ENCODE measurements around the gene LZTS3. TPM values are rescaled to one million over a fixed set of nuclear protein-coding genes. Genes with fewer than 3 reads are reported as not detected.

LZTS3 gene
- total RNA-seq, 3 donors from 2014 or later (not counting 1 experiment from before 2014, with no cell fraction given): 3.1 to 4.6 (median 3.3) TPM

- Mint-ChIP-seq H3K27ac (peak overlapping the region in 1 of 2 donors; percentile 51), H3K4me3 (no peak overlapping the region), H3K27me3 (ENCODE audit: low read depth in 2 of 2) (no peaks in the 10 kb centered on the region), H3K9me3 (no peaks in the 10 kb centered on the region), H3K36me3 (no peaks in the 10 kb centered on the region), H3K4me1 (peaks cover 10 to 25% of the 10 kb centered on the region in 2 donors)
- no peak overlapping the region for H3K27ac ChIP-seq (ENCODE audit: low read length)
- TF ChIP-seq CTCF (IDR thresholded peaks at IDR 0.05): no peak
- WGBS (ENCODE audit: insufficient coverage): 69% methylated on average over 2 of the region's 2 CpGs
- DNase-seq (no peak), ATAC-seq (no peak)
- H3K27me3 ChIP-seq (ENCODE audit: control insufficient read depth, insufficient read depth, low read length): no peaks in the 10 kb centered on the region
- H3K4me1 ChIP-seq (ENCODE audit: control insufficient read depth, insufficient read depth, low read length): peaks cover 15% of the 10 kb centered on the region
- H3K4me3 ChIP-seq (ENCODE audit: low read length): no peak overlapping the region
- H3K36me3 ChIP-seq (ENCODE audit: control insufficient read depth, insufficient read depth, low read length): peaks cover 42% of the 10 kb centered on the region
- intact Hi-C loops (cut with micrococcal nuclease): no loop called here
- H3K9me3 ChIP-seq (ENCODE audit: control insufficient read depth, insufficient read depth, low read length): no peaks in the 10 kb centered on the region
Observed at GRCh38 chr20:3199206-3199605, 25.9 kb upstream of the LZTS3 start.

- Histone ChIP-seq H3K27ac (ENCODE audit: low read length) (no peak overlapping the region), H3K36me3 (ENCODE audit: control insufficient read depth, insufficient read depth, low read length) (peaks cover 68% of the 10 kb centered on the region), H3K9me3 (ENCODE audit: control insufficient read depth, insufficient read depth, low read length) (no peaks in the 10 kb centered on the region), H3K4me3 (ENCODE audit: low read length) (no peak overlapping the region), H3K27me3 (ENCODE audit: control insufficient read depth, insufficient read depth, low read length) (no peaks in the 10 kb centered on the region), H3K4me1 (ENCODE audit: control insufficient read depth, insufficient read depth, low read length) (no peaks in the 10 kb centered on the region)
- no peaks in the 10 kb centered on the region for H3K36me3 Mint-ChIP-seq
- H3K27me3 Mint-ChIP-seq (ENCODE audit: low read depth in 2 of 2): no peaks in the 10 kb centered on the region
- H3K4me3 Mint-ChIP-seq: no peak overlapping the region
- DNase-seq: no peak
- WGBS (ENCODE audit: insufficient coverage): 95% methylated on average over 7 of the region's 7 CpGs
- ATAC-seq: no peak
- H3K9me3 Mint-ChIP-seq: no peaks in the 10 kb centered on the region
- H3K27ac Mint-ChIP-seq: peak overlapping the region; percentile 7 to 81
- H3K4me1 Mint-ChIP-seq: peaks cover 0 to 16% of the 10 kb centered on the region in 2 donors
- TF ChIP-seq CTCF (IDR thresholded peaks at IDR 0.05): no peak
- intact Hi-C loops (cut with micrococcal nuclease): no loop called here
Observed at GRCh38 chr20:3195590-3196237, 22.4 kb upstream of the LZTS3 start.

GRCh38 chr20:3194617-3195280 is 21.4 kb upstream of the LZTS3 start:
- TF ChIP-seq CTCF (IDR thresholded peaks at IDR 0.05): no peak
- no peak overlapping the region for H3K4me3 Mint-ChIP-seq
- H3K4me1 Mint-ChIP-seq: peaks cover 0 to 12% of the 10 kb centered on the region in 2 donors
- peak overlapping the region in 1 of 2 donors; percentile 81 for H3K27ac Mint-ChIP-seq
- no peaks in the 10 kb centered on the region for H3K9me3 ChIP-seq (ENCODE audit: control insufficient read depth, insufficient read depth, low read length)
- WGBS (ENCODE audit: insufficient coverage): 97% methylated on average over 10 of the region's 10 CpGs
- H3K27me3 ChIP-seq (ENCODE audit: control insufficient read depth, insufficient read depth, low read length): no peaks in the 10 kb centered on the region
- no peak overlapping the region for H3K4me3 ChIP-seq (ENCODE audit: low read length)
- intact Hi-C loops (cut with micrococcal nuclease): no loop called here
- H3K27me3 Mint-ChIP-seq (ENCODE audit: low read depth in 2 of 2): no peaks in the 10 kb centered on the region
- H3K9me3 Mint-ChIP-seq: no peaks in the 10 kb centered on the region
- ATAC-seq (peak in 1 of 3 donors; percentile 35), DNase-seq (no peak)
- H3K36me3 Mint-ChIP-seq: no peaks in the 10 kb centered on the region
- no peak overlapping the region for H3K27ac ChIP-seq (ENCODE audit: low read length)
- no peaks in the 10 kb centered on the region for H3K4me1 ChIP-seq (ENCODE audit: control insufficient read depth, insufficient read depth, low read length)
- H3K36me3 ChIP-seq (ENCODE audit: control insufficient read depth, insufficient read depth, low read length): peaks cover 71% of the 10 kb centered on the region
